Skeletal muscle satellite cell (primary cell): ENCODE results near the gene RFTN1.
A peak's percentile ranks its signal among the peaks of the same experiment; 100 is the strongest.

Experiments used
- H3K27me3 ChIP-seq: 2 replicates; pipeline ENCODE4 v1.7.0; 2013; ENCODE audit warnings: low read length; ENCODE audit not compliant: control insufficient read depth, insufficient read depth
- H3K36me3 ChIP-seq: 2 replicates; pipeline ENCODE4 v1.7.0; 2013; ENCODE audit warnings: mild to moderate bottlenecking, control low read depth, low read length; ENCODE audit not compliant: insufficient read depth
- H3K4me1 ChIP-seq: 2 replicates; pipeline ENCODE4 v1.7.0; 2013; ENCODE audit warnings: low read length; ENCODE audit not compliant: control insufficient read depth, insufficient read depth
- H3K4me2 ChIP-seq: 2 replicates; pipeline ENCODE4 v1.7.0; 2013; ENCODE audit warnings: mild to moderate bottlenecking, low read length
- H3K4me3 ChIP-seq: 2 replicates; pipeline ENCODE4 v1.7.0; 2013; ENCODE audit warnings: low read length
- H3K9ac ChIP-seq: 2 replicates; pipeline ENCODE4 v1.7.0; 2013; ENCODE audit warnings: mild to moderate bottlenecking, low read depth, low read length, moderate library complexity
- H3K9me3 ChIP-seq: replicated peaks from 2 replicates; pipeline ENCODE4 v1.7.0; 2013; ENCODE audit warnings: mild to moderate bottlenecking, control low read depth, low read length

The RFTN1 gene

GRCh38 chr3:16409032-16409431 lies 104.5 kb downstream of the RFTN1 start:
- no peaks in the 10 kb centered on the region for H3K27me3 ChIP-seq
- no peak overlapping the region for H3K4me3 ChIP-seq
- H3K4me1 ChIP-seq: no peaks in the 10 kb centered on the region
- H3K36me3 ChIP-seq: peaks cover 14% of the 10 kb centered on the region
- H3K4me2 ChIP-seq: no peak overlapping the region
- H3K9ac ChIP-seq: no peak overlapping the region
- H3K9me3 ChIP-seq: no peaks in the 10 kb centered on the region

DNA sequence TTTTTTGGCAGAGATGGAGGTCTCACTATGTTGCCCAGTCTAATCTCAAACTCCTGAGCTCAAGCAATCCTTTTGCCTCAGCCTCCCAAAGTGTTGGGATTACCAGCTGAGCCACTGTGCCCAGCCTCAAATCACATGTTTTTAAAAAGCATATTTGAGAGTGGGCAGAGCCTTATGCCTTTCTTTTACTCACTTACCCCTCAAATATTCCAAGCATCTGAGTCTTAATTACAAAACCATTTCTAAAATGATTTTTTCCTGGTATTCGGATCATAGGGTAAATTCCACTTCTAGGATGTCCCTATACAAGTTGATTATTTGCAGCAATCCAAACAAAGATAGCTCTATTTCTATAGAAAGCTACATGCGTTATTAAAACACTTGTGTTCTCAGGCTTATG lies 106.1 kb downstream of the RFTN1 start:
- H3K27me3 ChIP-seq: no peaks in the 10 kb centered on the region
- peaks cover 14% of the 10 kb centered on the region for H3K36me3 ChIP-seq
- H3K9ac ChIP-seq: no peak overlapping the region
- H3K4me3 ChIP-seq: no peak overlapping the region
- H3K4me2 ChIP-seq: no peak overlapping the region
- no peaks in the 10 kb centered on the region for H3K9me3 ChIP-seq
- H3K4me1 ChIP-seq: peaks cover 6% of the 10 kb centered on the region

DNA sequence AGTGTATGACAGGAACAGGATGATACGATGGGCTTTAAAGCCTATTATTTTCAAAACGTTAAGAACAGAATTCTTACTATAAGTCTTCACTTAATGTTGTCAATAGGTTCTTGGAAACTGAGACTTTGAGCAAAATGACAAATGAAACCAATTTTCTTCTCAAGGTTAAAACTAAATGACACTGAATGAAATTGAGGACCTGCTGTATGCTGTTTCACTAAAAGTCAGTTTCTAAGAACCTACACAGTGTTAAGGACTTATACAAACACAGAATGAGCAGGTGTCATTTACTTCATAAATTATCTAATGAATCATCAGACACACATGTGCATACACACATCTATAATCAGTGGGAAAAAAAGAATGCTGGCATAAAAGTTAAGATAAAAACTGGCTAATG lies 106.9 kb downstream of the RFTN1 start:
- no peak overlapping the region for H3K4me2 ChIP-seq
- no peak overlapping the region for H3K4me3 ChIP-seq
- peaks cover 14% of the 10 kb centered on the region for H3K36me3 ChIP-seq
- peaks cover 11% of the 10 kb centered on the region for H3K4me1 ChIP-seq
- H3K27me3 ChIP-seq: no peaks in the 10 kb centered on the region
- H3K9me3 ChIP-seq: no peaks in the 10 kb centered on the region
- H3K9ac ChIP-seq: no peak overlapping the region

DNA sequence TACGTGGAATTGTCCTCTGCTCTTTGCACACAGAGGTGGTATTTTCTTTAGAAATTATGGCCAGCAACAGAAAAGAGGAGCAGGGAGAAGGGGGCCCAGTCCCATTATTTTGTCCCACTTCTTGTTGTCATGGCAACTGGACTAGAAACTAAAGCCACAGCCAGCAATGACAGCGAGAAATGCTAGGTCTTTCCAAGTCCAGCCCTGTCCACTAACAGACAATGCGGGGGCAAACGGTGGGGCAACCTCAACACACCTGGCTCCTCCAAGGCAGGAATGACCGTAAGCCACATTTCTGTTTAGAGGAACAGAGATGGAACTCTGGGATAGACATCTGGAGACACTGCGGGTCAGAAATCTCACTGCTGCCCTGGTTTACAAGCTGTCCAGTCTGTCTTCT lies 107.3 kb downstream of the RFTN1 start:
- no peak overlapping the region for H3K4me2 ChIP-seq
- H3K4me3 ChIP-seq: no peak overlapping the region
- no peaks in the 10 kb centered on the region for H3K27me3 ChIP-seq
- H3K36me3 ChIP-seq: peaks cover 14% of the 10 kb centered on the region
- H3K9ac ChIP-seq: no peak overlapping the region
- H3K4me1 ChIP-seq: peaks cover 11% of the 10 kb centered on the region
- no peaks in the 10 kb centered on the region for H3K9me3 ChIP-seq

DNA sequence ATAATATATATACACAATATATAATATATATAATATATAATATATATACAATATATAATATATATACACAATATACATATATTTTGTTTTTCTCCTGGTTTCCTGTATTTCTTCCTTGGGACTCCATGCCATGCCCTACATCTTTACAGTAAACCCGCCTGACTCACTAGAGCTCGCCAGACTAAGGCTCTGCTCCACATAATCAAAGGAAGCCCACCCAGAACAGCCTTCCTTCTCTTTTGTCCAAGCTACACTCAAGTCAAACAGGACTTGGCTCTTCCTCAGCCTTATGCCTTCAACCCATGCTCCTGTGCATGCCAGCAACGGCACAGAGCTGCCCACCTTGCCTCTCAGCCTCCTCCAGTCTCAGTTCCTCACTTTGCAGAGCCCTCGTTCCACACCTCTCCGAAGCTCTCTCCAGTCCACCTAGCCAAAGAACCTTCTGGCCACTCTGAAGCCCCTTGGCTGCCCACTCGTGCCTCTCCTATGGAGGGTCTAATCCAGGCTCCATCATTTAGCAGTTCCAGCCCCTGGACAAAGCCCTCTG lies 109.1 kb downstream of the RFTN1 start:
- H3K27me3 ChIP-seq: no peaks in the 10 kb centered on the region
- H3K9ac ChIP-seq: no peak overlapping the region
- H3K4me1 ChIP-seq: peaks cover 17% of the 10 kb centered on the region

GRCh38 chr3:16402451-16402850 lies 111.0 kb downstream of the RFTN1 start:
- Histone ChIP-seq H3K9me3 (no peaks in the 10 kb centered on the region), H3K9ac (no peak overlapping the region), H3K4me2 (peak overlapping the region; percentile 44), H3K27me3 (no peaks in the 10 kb centered on the region), H3K4me3 (no peak overlapping the region), H3K4me1 (peaks cover 21% of the 10 kb centered on the region), H3K36me3 (no peaks in the 10 kb centered on the region)

More for the DNA sequence above, 109.1 kb downstream of the RFTN1 start:
- H3K9me3 ChIP-seq: no peaks in the 10 kb centered on the region
- no peak overlapping the region for H3K4me3 ChIP-seq
- peaks cover 14% of the 10 kb centered on the region for H3K36me3 ChIP-seq
- H3K4me2 ChIP-seq: no peak overlapping the region

DNA sequence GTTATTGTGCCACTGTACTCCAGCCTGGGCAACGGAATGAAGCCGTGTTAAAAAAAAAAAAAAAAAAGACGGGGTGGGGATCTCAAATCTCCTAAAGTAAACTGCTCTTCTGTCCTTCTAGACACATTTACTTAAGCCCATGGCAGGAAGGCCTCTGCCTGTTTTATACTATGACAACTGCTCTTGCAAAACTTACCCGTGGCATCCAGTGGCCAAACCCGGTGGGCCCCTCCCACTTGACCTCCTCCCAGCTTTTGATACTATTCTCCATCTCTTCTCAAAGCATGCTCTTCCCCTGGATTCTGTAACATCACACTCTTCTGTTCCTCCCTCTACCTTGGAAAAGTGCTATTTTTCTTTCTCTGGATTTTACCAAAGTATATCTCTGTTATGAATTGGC lies 112.2 kb downstream of the RFTN1 start:
- no peak overlapping the region for H3K9ac ChIP-seq
- H3K4me3 ChIP-seq: no peak overlapping the region
- no peaks in the 10 kb centered on the region for H3K9me3 ChIP-seq
- peaks cover 21% of the 10 kb centered on the region for H3K4me1 ChIP-seq
- no peaks in the 10 kb centered on the region for H3K36me3 ChIP-seq
- no peaks in the 10 kb centered on the region for H3K27me3 ChIP-seq
- no peak overlapping the region for H3K4me2 ChIP-seq

GRCh38 chr3:16400106-16400931 lies 113.2 kb downstream of the RFTN1 start:
- Histone ChIP-seq H3K9me3 (no peaks in the 10 kb centered on the region), H3K4me1 (peaks cover 21% of the 10 kb centered on the region), H3K36me3 (no peaks in the 10 kb centered on the region), H3K4me3 (no peak overlapping the region), H3K9ac (no peak overlapping the region), H3K27me3 (no peaks in the 10 kb centered on the region), H3K4me2 (no peak overlapping the region)

GRCh38 chr3:16399473-16399872 lies 114.0 kb downstream of the RFTN1 start:
- Histone ChIP-seq H3K9me3 (no peaks in the 10 kb centered on the region), H3K4me1 (peaks cover 26% of the 10 kb centered on the region), H3K9ac (no peak overlapping the region), H3K4me3 (no peak overlapping the region), H3K36me3 (no peaks in the 10 kb centered on the region), H3K4me2 (peak overlapping the region; percentile 30), H3K27me3 (no peaks in the 10 kb centered on the region)

- Histone ChIP-seq H3K9me3 (no peaks in the 10 kb centered on the region), H3K9ac (no peak overlapping the region), H3K4me1 (peaks cover 26% of the 10 kb centered on the region)
Measured at GRCh38 chr3:16398648-16399047, 114.9 kb downstream of the RFTN1 start.

DNA sequence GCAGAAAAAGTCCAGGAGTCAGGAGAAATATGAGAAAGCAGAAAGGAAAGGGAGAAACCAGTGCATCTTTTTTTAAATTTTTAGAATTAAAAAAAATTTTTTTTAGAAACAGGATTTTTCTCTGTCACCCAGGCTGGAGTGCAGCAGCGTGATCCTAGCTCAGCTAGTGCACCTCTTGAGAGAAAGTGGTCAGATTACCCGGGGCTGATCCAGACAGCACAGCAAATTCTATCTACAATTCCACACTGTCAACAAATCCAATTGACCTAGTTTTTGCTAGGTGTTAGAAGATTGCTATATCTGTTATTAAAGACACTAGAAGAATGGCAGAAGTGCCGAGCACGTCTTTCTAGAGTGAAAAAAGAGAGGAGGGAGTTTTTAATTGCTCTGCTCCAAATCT lies 117.3 kb downstream of the RFTN1 start:
- Histone ChIP-seq H3K9ac (no peak overlapping the region), H3K4me3 (no peak overlapping the region), H3K27me3 (no peaks in the 10 kb centered on the region), H3K4me2 (no peak overlapping the region), H3K36me3 (no peaks in the 10 kb centered on the region), H3K4me1 (peaks cover 15% of the 10 kb centered on the region), H3K9me3 (no peaks in the 10 kb centered on the region)

More at GRCh38 chr3:16398648-16399047, 114.9 kb downstream of the RFTN1 start:
- no peak overlapping the region for H3K4me2 ChIP-seq
- H3K36me3 ChIP-seq: no peaks in the 10 kb centered on the region
- no peak overlapping the region for H3K4me3 ChIP-seq
- H3K27me3 ChIP-seq: no peaks in the 10 kb centered on the region

DNA sequence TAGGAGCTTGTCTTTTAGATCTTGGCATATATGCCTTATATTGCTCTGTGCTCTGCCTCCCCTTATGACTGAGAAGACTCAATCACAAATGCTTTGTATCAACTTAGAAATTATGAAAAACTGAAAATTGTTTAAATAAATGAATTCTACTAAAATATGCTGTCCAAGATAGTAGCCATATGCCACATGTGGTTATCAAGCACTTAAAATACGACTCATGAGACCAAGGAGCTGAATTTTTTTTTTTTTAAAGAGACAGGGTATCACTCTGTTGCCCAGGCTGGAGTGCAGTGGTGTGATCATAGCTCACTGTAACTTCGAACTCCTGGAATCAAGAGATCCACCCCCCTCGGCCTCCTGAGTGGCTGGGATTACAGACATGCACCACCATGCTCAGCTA lies 118.3 kb downstream of the RFTN1 start:
- no peak overlapping the region for H3K4me3 ChIP-seq
- no peak overlapping the region for H3K9ac ChIP-seq
- H3K4me1 ChIP-seq: peaks cover 15% of the 10 kb centered on the region
- no peaks in the 10 kb centered on the region for H3K9me3 ChIP-seq
- no peaks in the 10 kb centered on the region for H3K36me3 ChIP-seq
- no peaks in the 10 kb centered on the region for H3K27me3 ChIP-seq
- no peak overlapping the region for H3K4me2 ChIP-seq
